Anterior cingulate cortex (tissue), 58 donors: ENCODE data around the gene TBXA2R.

ENCODE experiments used
- DNase-seq, 58 donors: peaks; one replicate each; lab custom pipeline; 2025; lab: John Stamatoyannopoulos, UW

The TBXA2R gene

GRCh38 chr19:3620817-3621547, 14.3 kb upstream of the TBXA2R start:
- no peak for DNase-seq

- no peak for DNase-seq
Observed at GRCh38 chr19:3620145-3620816, 13.6 kb upstream of the TBXA2R start.

- no peak for DNase-seq
Observed at GRCh38 chr19:3619631-3620012, 12.9 kb upstream of the TBXA2R start.

- no peak for DNase-seq
Observed at GRCh38 chr19:3618811-3619630, 12.3 kb upstream of the TBXA2R start.

- DNase-seq = peak in 35 of 58 donors; percentile 9 to 63 (median 32)
Observed at GRCh38 chr19:3618144-3618810, 11.6 kb upstream of the TBXA2R start.

- DNase-seq = no peak
Observed at GRCh38 chr19:3617463-3617862, 10.8 kb upstream of the TBXA2R start.

- DNase-seq = no peak
Observed at GRCh38 chr19:3615524-3616135, 9.0 kb upstream of the TBXA2R start.

- DNase-seq = no peak
Observed at GRCh38 chr19:3614858-3615505, 8.3 kb upstream of the TBXA2R start.

- no peak for DNase-seq
Observed at GRCh38 chr19:3613818-3614661, 7.4 kb upstream of the TBXA2R start.

- no peak for DNase-seq
Observed at GRCh38 chr19:3612901-3613741, 6.4 kb upstream of the TBXA2R start.

GRCh38 chr19:3612330-3612729, 5.7 kb upstream of the TBXA2R start:
- DNase-seq = no peak

- no peak for DNase-seq
Observed at GRCh38 chr19:3611841-3612240, 5.2 kb upstream of the TBXA2R start.

GRCh38 chr19:3610745-3611717, 4.4 kb upstream of the TBXA2R start:
- no peak for DNase-seq

GRCh38 chr19:3609779-3610719, 3.4 kb upstream of the TBXA2R start:
- peak in 1 of 58 donors; percentile 15 for DNase-seq

- DNase-seq = no peak
Observed at GRCh38 chr19:3608750-3609322, 2.2 kb upstream of the TBXA2R start.
